GM18858 (cell line): Measurements from ENCODE around the gene TOM1.
"Not testable (repeated sequence)": the region's sequence is repeated elsewhere in the genome, so short reads cannot be mapped to it uniquely, and the experiment has no call there.

Source experiments
- ATAC-seq: cut with Tn5 transposase; IDR thresholded peaks from one replicate; pipeline ENCODE4 v1.9.1; 2021; ENCODE audit not compliant: unreplicated experiment

Gene TOM1

GRCh38 chr22:35393116-35394010 is 93.7 kb downstream of the TOM1 start:
- ATAC-seq, result no peak

- ATAC-seq, result no peak
Observed at GRCh38 chr22:35394011-35394312, 94.3 kb downstream of the TOM1 start.

- no peak for ATAC-seq
Observed at GRCh38 chr22:35394810-35395563, 95.3 kb downstream of the TOM1 start.

- ATAC-seq, result not testable (repeated sequence)
Observed at GRCh38 chr22:35396622-35397021, 96.9 kb downstream of the TOM1 start.

GRCh38 chr22:35397095-35397904 is 97.6 kb downstream of the TOM1 start:
- no peak for ATAC-seq
